ENCODE measurements around the gene SMURF1. TPM values are rescaled to one million over a fixed set of nuclear protein-coding genes. Genes with fewer than 3 reads are reported as not detected.
A peak's percentile ranks its signal among the peaks of the same experiment; 100 is the strongest.

Gene SMURF1
- total and polyA plus RNA-seq, 2 of the 4 experiments (the other 2 are of a cell fraction): 13.4 to 20.3 TPM

- H3K56ac ChIP-seq (ENCODE audit: extremely low read depth, insufficient read depth, low read length): no peak overlapping the region
- peak overlapping the region; percentile 52 for H2AK5ac ChIP-seq (ENCODE audit: low read depth, low read length)
- peaks cover 5 to 75% of the 10 kb centered on the region in 2 experiments for H3K79me1 ChIP-seq (ENCODE audit: low read depth in 1 of 2, low read length in 2 of 2)
- ChIA-PET POLR2A (ENCODE audit: unreplicated experiment) (no interaction called here), CTCF (interaction anchor here (0.8 to 1.0 kb wide), 2 partner anchors 10 to 48 kb away, joined by 3 to 4 read pairs; no protein-coding TSS in a partner anchor)
- BruUV-seq (replicated peaks): no TSS peak
- 0 out of 4 replicates have a peak overlapping the region, but pooled peaks of 1 of the 2 experiments have one; percentile 5 for H4K8ac ChIP-seq (ENCODE audit: low read depth in 2 of 2, low read length in 2 of 2)
- peaks cover 32% of the 10 kb centered on the region for H3K9me1 ChIP-seq (ENCODE audit: insufficient read depth, low read length)
- dilution Hi-C loops (cut with HindIII; ENCODE audit: low sequenced_read_pairs, unreplicated experiment) (no loop called here), intact Hi-C loops (cut with micrococcal nuclease) (no loop called here), in situ Hi-C loops (cut with MboI; ENCODE audit: low sequenced_read_pairs) (no loop called here)
- H2AFZ ChIP-seq (replicated peaks; ENCODE audit: low read length, poor library complexity): no peak overlapping the region
- H3K4ac ChIP-seq (ENCODE audit: low read depth, low read length): no peak overlapping the region; the same call in none of the 2 replicates
- H3K18ac ChIP-seq (ENCODE audit: low read depth, low read length): peak overlapping the region; percentile 82
- H2BK120ac ChIP-seq (ENCODE audit: low read depth, low read length): no peak overlapping the region
- H3K4me3 ChIP-seq (ENCODE audit: insufficient read depth, low read depth, low read length): no peak overlapping the region
- H4K91ac ChIP-seq (ENCODE audit: insufficient read depth, low read depth, low read length): peak overlapping the region; percentile 21; the same call in 1 of the 2 replicates
- no peaks in the 10 kb centered on the region for H3K27me3 ChIP-seq (ENCODE audit: control insufficient read depth, insufficient read depth, low read length)
- TF ChIP-seq RFX5 (IDR thresholded peaks at IDR 0.05; ENCODE audit: low read depth, low read length): no peak
- DNase-seq: no peak
- H3K4me1 ChIP-seq (ENCODE audit: control insufficient read depth, insufficient read depth, low read length): peaks cover 19% of the 10 kb centered on the region
- no peak overlapping the region; the same call in 1 of the 2 replicates for H3K4me2 ChIP-seq (ENCODE audit: low read depth, low read length)
- no peak overlapping the region for H3K9ac ChIP-seq (ENCODE audit: low read depth, low read length)
- H2BK20ac ChIP-seq (ENCODE audit: low read depth, low read length): peak overlapping the region; percentile 6; the same call in 1 of the 2 replicates
- no peaks in the 10 kb centered on the region for H3K36me3 ChIP-seq (ENCODE audit: control insufficient read depth, insufficient read depth, low read length)
- H3K23ac ChIP-seq (ENCODE audit: low read depth, low read length): no peak overlapping the region; the same call in none of the 2 replicates
- no peak overlapping the region for H2BK15ac ChIP-seq (ENCODE audit: low read depth, low read length)
- peak overlapping the region; percentile 49; the same call in 1 of the 2 replicates for H4K5ac ChIP-seq (ENCODE audit: low read depth, low read length)
- no peak overlapping the region for H2AK9ac ChIP-seq (replicated peaks; ENCODE audit: low read depth, low read length, poor library complexity)
- ATAC-seq (ENCODE audit: low read depth): no peak
- peaks cover 74% of the 10 kb centered on the region for H4K20me1 ChIP-seq (ENCODE audit: insufficient read depth, low read length)
- peak overlapping the region; percentile 18 for H2BK5ac ChIP-seq (ENCODE audit: low read depth, low read length, poor library complexity, severe bottlenecking)
- 93% methylated on average over 3 of the region's 14 CpGs; no CpG with 5 or more reads in 1 of the 2 experiments for WGBS, 2 experiments (ENCODE audit: extremely low coverage in 2 of 2, insufficient read length in 1 of 2)
- H3K14ac ChIP-seq (replicated peaks; ENCODE audit: low read depth, low read length): 0 out of 2 replicates have a peak overlapping the region, but pooled peaks have one; percentile 5
- H3K27ac ChIP-seq (ENCODE audit: insufficient read depth, low read length): peak overlapping the region; percentile 4; the same call in 1 of the 2 replicates
- no peaks in the 10 kb centered on the region for H3K9me3 ChIP-seq (ENCODE audit: control insufficient read depth, insufficient read depth, low read length)
Measured at GRCh38 chr7:99126921-99127553, 16.9 kb downstream of the SMURF1 start.
